Liver (tissue), 9 donors: ENCODE data around the gene GUCY2F. TPM values are rescaled to one million over a fixed set of nuclear protein-coding genes. Genes with fewer than 3 reads are reported as not detected.

Experiments used
- DNase-seq: peaks from one replicate; pipeline ENCODE4 v3.0.0-alpha.2; 2017; ENCODE audit warnings: low spot score
- H3K27ac ChIP-seq, 2 donors: one replicate each; pipeline ENCODE4 v1.7.0; 2013; ENCODE audit warnings: inconsistent platforms in 2 of 2, low read length in 2 of 2, control low read depth in 1 of 2, low read depth in 1 of 2, mild to moderate bottlenecking in 1 of 2
- H3K27me3 ChIP-seq, 4 donors: one replicate each; pipeline versions ENCODE4 v1.6.1 to v1.7.0; 2013; ENCODE audit warnings: low read length in 3 of 4, inconsistent platforms in 1 of 4, mild to moderate bottlenecking in 1 of 4, moderate library complexity in 1 of 4; ENCODE audit not compliant: control insufficient read depth in 4 of 4, insufficient read depth in 4 of 4
- H3K36me3 ChIP-seq, 4 donors: one replicate each; pipeline versions ENCODE4 v1.6.1 to v1.7.0; 2013; ENCODE audit warnings: low read length in 3 of 4, mild to moderate bottlenecking in 3 of 4, low read depth in 1 of 4, moderate library complexity in 1 of 4; ENCODE audit not compliant: control insufficient read depth in 4 of 4, insufficient read depth in 3 of 4
- H3K4me1 ChIP-seq, 4 donors: one replicate each; pipeline versions ENCODE4 v1.6.1 to v1.7.0; 2013; ENCODE audit warnings: low read length in 3 of 4, mild to moderate bottlenecking in 3 of 4, moderate library complexity in 1 of 4; ENCODE audit not compliant: control insufficient read depth in 4 of 4, insufficient read depth in 4 of 4
- H3K4me3 ChIP-seq, 3 donors: one replicate each; pipeline versions ENCODE4 v1.6.1 to v1.7.0; 2013; ENCODE audit warnings: low read length in 3 of 3, control low read depth in 1 of 3, low read depth in 1 of 3, mild to moderate bottlenecking in 1 of 3
- H3K9ac ChIP-seq, 2 donors: one replicate each; pipeline ENCODE4 v1.7.0; 2013; ENCODE audit warnings: low read length in 2 of 2, mild to moderate bottlenecking in 2 of 2, moderate library complexity in 2 of 2, control low read depth in 1 of 2, low read depth in 1 of 2
- H3K9me3 ChIP-seq, 4 donors: one replicate each; pipeline versions ENCODE4 v1.6.1 to v1.7.0; 2013; ENCODE audit warnings: low read length in 3 of 4; ENCODE audit not compliant: control insufficient read depth in 4 of 4
- ATF3 ChIP-seq: IDR thresholded peaks from 2 replicates; pipeline ENCODE4 v1.6.1; 2016; ENCODE audit warnings: antibody characterized with exemption
- CTCF ChIP-seq: fragments of 150-350 bp; IDR thresholded peaks from 2 replicates; pipeline ENCODE4 v1.5.1; 2017; ENCODE audit warnings: improper control_type of control experiment, low read depth, low read length; ENCODE audit not compliant: missing input control
- EGR1 ChIP-seq, 2 donors: IDR thresholded peaks; 2 replicates each; pipeline ENCODE4 v1.6.1; 2016 to 2018; ENCODE audit warnings: antibody characterized with exemption in 2 of 2, low read depth in 2 of 2
- FOXA1 ChIP-seq: IDR thresholded peaks from 2 replicates; pipeline ENCODE4 v1.6.1; 2016; ENCODE audit warnings: antibody characterized with exemption
- FOXA2 ChIP-seq: IDR thresholded peaks from 2 replicates; pipeline ENCODE4 v1.6.1; 2016; ENCODE audit warnings: antibody characterized with exemption
- GABPA ChIP-seq, 2 donors: IDR thresholded peaks in 1 of 2; conservative IDR thresholded peaks in 1 of 2; 2 replicates each; pipeline ENCODE4 v1.6.1; 2016; ENCODE audit warnings: antibody characterized with exemption in 2 of 2, mild to moderate bottlenecking in 1 of 2, moderate library complexity in 1 of 2
- HNF4A ChIP-seq, 2 donors: conservative IDR thresholded peaks; 2 replicates each; pipeline ENCODE4 v1.6.1; 2016; ENCODE audit warnings: antibody characterized with exemption in 2 of 2, mild to moderate bottlenecking in 2 of 2
- HNF4G ChIP-seq: IDR thresholded peaks from 2 replicates; pipeline ENCODE4 v1.6.1; 2016; ENCODE audit warnings: antibody characterized with exemption
- JUND ChIP-seq, 2 donors: IDR thresholded peaks; 2 replicates each; pipeline ENCODE4 v1.6.1; 2016; ENCODE audit warnings: antibody characterized with exemption in 2 of 2
- MAX ChIP-seq: IDR thresholded peaks from 2 replicates; pipeline ENCODE4 v1.6.1; 2016; ENCODE audit warnings: antibody characterized with exemption
- NR2F2 ChIP-seq: IDR thresholded peaks from 2 replicates; pipeline ENCODE4 v1.6.1; 2016; ENCODE audit warnings: antibody characterized with exemption
- RAD21 ChIP-seq, 2 donors: IDR thresholded peaks; 2 replicates each; pipeline ENCODE4 v1.6.1; 2016; ENCODE audit warnings: antibody characterized with exemption in 2 of 2, mild to moderate bottlenecking in 2 of 2
- REST ChIP-seq: IDR thresholded peaks from 2 replicates; pipeline ENCODE4 v1.6.1; 2016; ENCODE audit warnings: antibody characterized with exemption, mild to moderate bottlenecking
- RXRA ChIP-seq, 2 donors: IDR thresholded peaks; 2 replicates each; pipeline ENCODE4 v1.6.1; 2017 to 2018; ENCODE audit warnings: antibody characterized with exemption in 2 of 2, mild to moderate bottlenecking in 1 of 2
- SP1 ChIP-seq: IDR thresholded peaks from 2 replicates; pipeline ENCODE4 v1.6.1; 2018; ENCODE audit warnings: antibody characterized with exemption, mild to moderate bottlenecking
- TAF1 ChIP-seq: conservative IDR thresholded peaks from 2 replicates; pipeline ENCODE4 v1.6.1; 2016; ENCODE audit warnings: antibody characterized with exemption, mild to moderate bottlenecking
- YY1 ChIP-seq: IDR thresholded peaks from 2 replicates; pipeline ENCODE4 v1.6.1; 2016; ENCODE audit warnings: antibody characterized with exemption, mild to moderate bottlenecking
- ZBTB33 ChIP-seq: IDR thresholded peaks from 2 replicates; pipeline ENCODE4 v1.6.1; 2016; ENCODE audit warnings: antibody characterized with exemption
- WGBS: extraction: QIAGEN DNeasy Blood & Tissue Kit; methylation state at CpG from one replicate; pipeline ENCODE4 v1.1.7; 2013; 5-methylcytosine and 5-hydroxymethylcytosine counted together
- polyA plus RNA-seq, 2 donors: library from polyadenylated mRNA; stranded (reverse) in 1 of 2; unstranded in 1 of 2; fragments of 200-250 nt in 1 of 2; fragments of >200 nt in 1 of 2; fragmentation: Nextera tagmentation in 1 of 2; extraction: Ambion mirVana in 1 of 2; gene quantifications; one replicate each; pipeline versions ENCODE4 v1.2.1 to v1.2.3, GENCODE V29; 2013 to 2015
- total RNA-seq, 2 donors: library from RNA; depleted of rRNA; stranded (reverse); fragments of >200 nt; gene quantifications; one replicate each; pipeline ENCODE4 v1.2.3, GENCODE V29; 2014
- donor health status: healthy.
- donor health status: healthy.
- donor health status: healthy.
- donor health status: healthy.
- donor health status: healthy.

The GUCY2F gene
- total and polyA plus RNA-seq, 4 donors = under 0.01 TPM; not detected in 2

GRCh38 chrX:109403922-109404321 lies 78.0 kb downstream of the GUCY2F start:
- TF ChIP-seq RAD21 (IDR thresholded peaks at IDR 0.05) (no peak), EGR1 (IDR thresholded peaks at IDR 0.05; ENCODE audit: low read depth in 2 of 2) (no peak), HNF4A (conservative IDR thresholded peaks at IDR 0.05) (no peak), JUND (IDR thresholded peaks at IDR 0.05) (no peak), HNF4G (no peak), FOXA2 (no peak), MAX (no peak), NR2F2 (no peak), CTCF (no peak), RXRA (IDR thresholded peaks at IDR 0.05) (no peak)
- no peak overlapping the region for H3K4me3 ChIP-seq
- H3K9me3 ChIP-seq = no peaks in the 10 kb centered on the region
- H3K27me3 ChIP-seq = peaks cover 0 to 9% (median 0%) of the 10 kb centered on the region in 4 donors
- DNase-seq = no peak
- WGBS = 57% methylated on average over 4 of the region's 4 CpGs
- H3K4me1 ChIP-seq = no peaks in the 10 kb centered on the region
- no peak overlapping the region for H3K9ac ChIP-seq
- no peak overlapping the region for H3K27ac ChIP-seq
- no peaks in the 10 kb centered on the region for H3K36me3 ChIP-seq

GRCh38 chrX:109399831-109400230 lies 82.1 kb downstream of the GUCY2F start:
- no peak for DNase-seq
- TF ChIP-seq TAF1 (no peak), ZBTB33 (no peak), FOXA2 (no peak), ATF3 (no peak), YY1 (no peak), CTCF (no peak), MAX (no peak), NR2F2 (no peak), REST (no peak), FOXA1 (no peak), GABPA (IDR thresholded peaks at IDR 0.05 in 1 of 2, conservative IDR thresholded peaks at IDR 0.05 in 1 of 2) (no peak), RXRA (IDR thresholded peaks at IDR 0.05) (no peak), JUND (IDR thresholded peaks at IDR 0.05) (no peak), EGR1 (IDR thresholded peaks at IDR 0.05; ENCODE audit: low read depth in 2 of 2) (no peak), SP1 (no peak), HNF4G (no peak), RAD21 (IDR thresholded peaks at IDR 0.05) (no peak), HNF4A (conservative IDR thresholded peaks at IDR 0.05) (no peak)
- no peak overlapping the region for H3K4me3 ChIP-seq
- H3K36me3 ChIP-seq = no peaks in the 10 kb centered on the region
- H3K9ac ChIP-seq = no peak overlapping the region
- no peaks in the 10 kb centered on the region for H3K4me1 ChIP-seq
- H3K27me3 ChIP-seq = peaks cover 0 to 9% (median 0%) of the 10 kb centered on the region in 4 donors
- H3K9me3 ChIP-seq = no peaks in the 10 kb centered on the region
- no peak overlapping the region for H3K27ac ChIP-seq
- WGBS = 74% methylated on average over 3 of the region's 3 CpGs
